Stimulated activated CD4-positive, alpha-beta T cell treated with anti-CD3 and anti-CD28 coated beads, Interleukin-1b, Interleukin-23, amount 100 ng/mL, for 48 hours (primary cell): ENCODE results near the gene SPATC1L.
A peak's percentile ranks its signal among the peaks of the same experiment; 100 is the strongest.

Source experiments
- DNase-seq: peaks from one replicate; pipeline ENCODE4 v3.0.0-alpha.2; 2020

SPATC1L gene

DNA sequence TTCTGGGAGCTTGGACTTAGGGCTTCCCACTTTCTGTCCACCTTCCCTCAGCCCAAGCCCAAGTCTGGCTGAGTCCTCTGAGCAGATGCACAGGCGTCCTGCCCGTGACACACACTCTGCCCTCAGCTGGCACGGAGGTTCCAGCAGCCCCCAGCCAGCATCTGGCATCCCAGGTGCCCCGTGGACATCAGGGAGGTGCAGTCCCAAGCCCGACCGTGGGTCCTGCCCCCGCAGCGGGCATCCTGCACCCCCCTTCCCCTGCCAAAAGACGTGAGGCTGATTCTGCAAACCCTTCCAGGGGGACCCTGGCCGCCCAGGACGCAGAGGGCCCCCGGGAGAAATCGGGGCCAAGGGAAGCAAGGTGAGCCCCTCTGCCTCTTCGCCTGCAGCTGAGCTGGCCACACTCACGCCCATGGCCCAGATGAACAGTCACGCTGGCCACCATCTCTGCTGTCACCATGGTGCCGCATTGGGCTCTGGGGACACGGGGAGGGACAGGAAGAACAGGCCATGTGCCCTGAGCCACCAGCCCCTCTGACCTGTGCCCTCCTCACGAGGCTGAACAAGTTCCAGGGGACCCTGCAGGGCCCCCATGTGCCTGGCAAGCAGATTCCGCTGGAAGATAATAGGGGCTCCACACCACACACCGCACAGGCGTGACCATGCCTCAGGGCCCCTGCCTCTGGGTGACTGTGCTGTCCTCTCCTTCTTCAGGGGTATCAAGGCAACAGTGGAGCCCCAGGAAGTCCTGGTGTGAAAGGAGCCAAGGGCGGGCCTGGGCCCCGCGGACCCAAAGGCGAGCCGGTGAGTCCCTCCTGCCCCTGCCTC is 65.7 kb downstream of the SPATC1L start:
- no peak for DNase-seq

DNA sequence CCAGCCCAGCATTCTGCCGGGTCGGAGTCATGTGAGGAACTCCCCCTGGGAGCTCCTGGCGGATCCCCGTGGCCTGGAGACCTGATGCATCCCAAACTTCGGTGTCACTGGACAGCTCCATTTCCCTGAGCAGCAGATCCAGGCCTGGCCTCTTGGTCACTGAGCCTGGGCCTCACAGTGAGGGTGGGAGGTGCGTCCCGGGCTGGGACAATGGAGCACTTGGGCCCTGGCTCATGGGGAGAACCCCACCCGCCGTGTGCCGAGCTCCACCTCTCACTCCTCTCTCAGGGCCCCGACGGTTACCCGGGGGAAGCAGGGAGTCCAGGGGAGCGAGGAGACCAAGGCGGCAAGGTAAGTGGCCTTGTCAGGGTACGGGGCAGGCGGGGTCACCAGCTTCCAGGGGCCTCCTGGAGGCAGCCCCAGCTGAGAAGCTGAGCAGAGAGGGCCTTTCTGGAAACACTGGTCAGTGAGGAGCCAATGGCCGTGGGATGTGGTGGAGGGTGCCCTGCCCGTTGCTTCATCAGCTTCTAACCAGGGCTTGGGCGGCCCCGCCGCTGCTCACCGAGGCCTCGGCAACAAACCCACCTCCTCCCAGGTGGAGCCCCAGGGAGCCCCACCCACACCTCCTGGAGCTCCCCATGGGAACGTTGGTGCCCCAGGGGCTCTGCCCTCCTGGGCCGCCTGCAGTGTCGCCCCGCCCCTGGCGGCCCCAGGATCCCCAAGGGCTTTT is 66.5 kb downstream of the SPATC1L start:
- DNase-seq, result no peak

DNA sequence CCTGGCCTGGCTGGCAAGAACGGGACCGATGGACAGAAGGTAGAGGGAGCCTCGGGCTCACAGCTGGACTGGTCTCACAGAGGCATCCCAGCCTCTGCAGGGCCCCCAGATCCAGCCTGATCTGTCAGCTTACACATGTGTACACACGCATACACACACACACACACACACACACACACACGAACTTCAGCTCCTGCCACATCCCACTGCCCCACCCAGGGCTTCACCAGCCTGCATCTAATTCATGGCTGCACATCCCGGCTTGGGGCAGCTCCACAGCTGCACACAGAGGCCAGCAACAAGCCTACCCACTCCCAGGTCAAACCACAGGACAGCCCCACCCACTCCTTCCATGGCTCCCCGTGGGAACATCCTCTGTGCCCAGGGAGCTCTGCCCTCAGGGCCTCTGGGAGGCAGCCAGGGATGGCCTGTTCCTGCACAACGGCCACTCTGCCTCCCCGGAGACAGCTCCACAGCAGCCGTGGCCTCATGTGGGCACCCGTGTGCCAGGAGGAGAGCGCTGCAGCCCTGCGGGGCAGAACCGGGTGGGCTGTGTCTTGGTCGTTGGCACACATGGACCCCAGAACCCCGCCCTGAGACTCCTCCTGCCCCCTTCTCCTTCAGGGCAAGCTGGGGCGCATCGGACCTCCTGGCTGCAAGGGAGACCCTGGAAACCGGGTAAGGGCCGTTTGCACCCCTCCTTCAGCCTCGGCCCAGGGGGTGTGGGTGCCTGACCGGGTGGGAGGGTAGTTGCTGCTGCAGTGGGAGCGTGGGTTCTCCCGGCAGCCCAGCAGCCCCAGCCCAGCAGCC is 67.3 kb downstream of the SPATC1L start:
- no peak for DNase-seq

DNA sequence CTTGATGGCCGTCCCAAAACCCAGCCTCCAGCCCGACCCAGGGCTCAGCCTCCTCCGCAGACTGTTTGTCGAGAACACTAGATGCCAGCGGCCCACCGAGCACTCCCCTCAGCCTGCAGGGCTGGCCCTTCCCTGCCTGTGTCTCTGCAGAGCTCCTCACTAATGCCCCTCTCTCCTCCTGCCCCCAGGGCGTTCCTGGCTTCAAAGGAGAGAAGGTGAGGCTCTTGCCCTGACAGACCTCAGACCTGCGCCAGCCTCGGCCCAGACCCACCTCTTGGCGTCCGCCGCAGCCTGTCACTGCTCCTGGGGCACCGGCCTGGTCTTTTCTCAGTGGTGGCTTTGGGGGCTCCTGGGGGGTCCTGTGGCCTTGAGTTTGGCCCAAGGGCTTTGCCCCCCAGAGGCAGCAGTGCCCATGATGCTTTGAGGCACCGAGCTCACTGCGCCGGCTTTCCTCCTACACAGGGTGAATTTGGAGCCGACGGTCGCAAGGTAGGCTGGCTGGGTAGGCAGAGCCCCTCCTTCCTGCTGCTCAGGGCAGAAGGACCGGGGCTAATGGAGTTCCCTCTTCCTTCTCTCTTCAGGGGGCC is 68.0 kb downstream of the SPATC1L start:
- no peak for DNase-seq

DNA sequence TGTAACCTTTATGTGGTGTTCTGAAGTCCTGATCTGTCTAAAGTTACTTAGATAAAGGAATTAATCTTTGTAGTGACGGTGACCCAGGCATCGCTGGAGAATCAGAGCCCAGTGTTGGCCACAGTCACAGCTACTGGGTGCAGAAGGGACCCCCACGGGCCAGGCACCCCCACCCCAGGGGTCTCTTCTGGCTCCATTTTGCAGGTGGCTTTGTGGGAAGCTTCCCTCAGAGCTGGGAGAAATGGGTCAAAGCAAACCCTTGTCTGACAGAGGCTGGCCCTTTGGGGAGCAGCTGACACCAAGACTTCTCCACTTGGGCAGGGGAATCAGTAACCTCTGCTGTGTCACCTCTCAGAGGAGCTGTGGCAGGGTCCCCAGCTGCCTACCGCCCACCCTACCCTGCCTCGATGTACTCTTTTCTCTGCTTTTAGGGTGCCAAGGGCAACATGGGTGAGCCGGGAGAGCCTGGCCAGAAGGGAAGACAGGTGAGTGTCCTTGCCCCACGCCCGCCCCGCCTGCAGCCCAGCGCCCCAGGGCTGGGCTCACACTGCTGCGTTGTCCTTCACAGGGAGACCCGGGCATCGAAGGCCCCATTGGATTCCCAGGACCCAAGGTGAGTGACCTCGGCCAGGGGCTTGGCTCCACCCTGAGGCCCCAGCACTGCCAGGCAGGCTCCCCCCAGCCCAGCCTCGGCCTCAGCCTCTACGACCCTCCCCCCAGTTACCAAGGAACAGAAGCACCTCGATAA is 68.6 kb downstream of the SPATC1L start:
- no peak for DNase-seq

DNA sequence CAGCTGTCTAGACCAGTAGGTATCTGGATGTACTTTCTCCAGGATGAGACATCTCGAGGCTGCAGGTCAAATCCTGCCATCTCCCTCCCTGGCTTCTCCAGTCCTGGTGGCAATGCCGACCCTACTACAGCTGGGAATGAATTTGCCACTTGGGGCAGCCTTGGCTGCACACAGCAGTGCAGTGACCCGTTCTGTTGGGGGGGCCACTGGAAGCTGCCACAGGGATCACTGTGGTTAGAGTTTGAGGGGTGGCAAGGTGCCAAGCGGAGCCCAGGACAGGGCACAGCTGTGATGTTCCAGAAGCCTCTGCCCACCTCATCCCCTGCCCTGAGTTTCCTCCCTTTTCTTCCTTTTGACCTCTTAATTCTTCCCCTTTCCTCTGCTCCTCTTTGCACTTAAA is 69.3 kb downstream of the SPATC1L start:
- DNase-seq, result no peak

DNA sequence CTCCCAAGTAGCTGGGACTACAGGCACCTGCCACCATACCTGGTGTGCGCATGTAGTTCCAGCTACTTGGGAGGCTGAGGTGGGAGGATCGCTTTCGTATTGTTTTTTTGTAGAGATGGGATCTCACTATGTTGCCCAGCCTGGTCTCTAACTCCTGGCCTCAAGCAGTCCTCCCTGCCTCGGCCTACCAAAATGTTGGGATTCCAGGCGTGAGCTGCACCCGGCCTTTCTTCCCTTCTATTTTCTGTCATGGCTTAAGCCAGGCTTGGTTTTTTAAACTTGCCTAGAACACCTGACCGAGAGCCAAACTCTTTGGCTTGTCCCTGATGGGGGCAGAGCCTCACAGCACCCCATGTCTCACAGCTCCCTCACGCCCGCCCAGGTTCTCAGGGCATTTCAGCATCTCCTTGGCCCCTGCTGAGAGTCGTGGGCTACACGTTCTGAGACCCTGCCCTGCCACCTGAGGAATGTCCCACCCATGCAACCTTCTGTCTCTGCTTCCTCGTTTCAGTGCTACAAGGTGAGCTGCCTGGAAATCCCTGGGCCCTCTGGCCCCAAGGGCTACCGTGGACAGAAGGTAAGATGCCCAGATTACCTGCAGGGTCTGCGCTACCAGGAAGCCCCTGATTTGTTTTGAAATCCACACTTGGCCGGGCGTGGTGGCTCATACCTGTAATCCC is 70.6 kb downstream of the SPATC1L start:
- DNase-seq, result no peak

DNA sequence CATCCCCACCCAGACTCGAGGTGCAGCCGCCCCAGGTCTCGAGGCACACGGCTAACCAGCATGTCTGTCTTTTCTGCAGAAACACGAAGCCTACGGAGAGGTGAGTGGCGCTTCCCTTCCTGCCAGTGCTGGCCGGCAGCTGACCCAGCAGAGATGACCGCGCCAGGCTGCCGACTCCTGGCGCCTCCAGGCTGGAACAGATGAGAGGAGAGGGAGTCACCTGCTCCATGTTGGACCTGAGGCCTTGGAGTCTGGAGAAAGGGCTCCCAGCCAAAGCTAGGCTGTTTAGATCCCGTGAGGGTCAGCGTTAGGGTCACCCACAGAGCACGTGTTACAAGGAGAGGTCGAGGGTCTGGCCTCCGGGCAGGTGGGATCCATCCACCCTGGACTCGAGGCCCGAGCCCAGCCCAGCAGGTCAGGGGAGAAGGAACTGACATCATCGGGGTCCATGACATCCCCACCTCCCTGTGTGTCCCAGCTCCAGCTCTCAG is 71.5 kb downstream of the SPATC1L start:
- DNase-seq, result peak; percentile 0

DNA sequence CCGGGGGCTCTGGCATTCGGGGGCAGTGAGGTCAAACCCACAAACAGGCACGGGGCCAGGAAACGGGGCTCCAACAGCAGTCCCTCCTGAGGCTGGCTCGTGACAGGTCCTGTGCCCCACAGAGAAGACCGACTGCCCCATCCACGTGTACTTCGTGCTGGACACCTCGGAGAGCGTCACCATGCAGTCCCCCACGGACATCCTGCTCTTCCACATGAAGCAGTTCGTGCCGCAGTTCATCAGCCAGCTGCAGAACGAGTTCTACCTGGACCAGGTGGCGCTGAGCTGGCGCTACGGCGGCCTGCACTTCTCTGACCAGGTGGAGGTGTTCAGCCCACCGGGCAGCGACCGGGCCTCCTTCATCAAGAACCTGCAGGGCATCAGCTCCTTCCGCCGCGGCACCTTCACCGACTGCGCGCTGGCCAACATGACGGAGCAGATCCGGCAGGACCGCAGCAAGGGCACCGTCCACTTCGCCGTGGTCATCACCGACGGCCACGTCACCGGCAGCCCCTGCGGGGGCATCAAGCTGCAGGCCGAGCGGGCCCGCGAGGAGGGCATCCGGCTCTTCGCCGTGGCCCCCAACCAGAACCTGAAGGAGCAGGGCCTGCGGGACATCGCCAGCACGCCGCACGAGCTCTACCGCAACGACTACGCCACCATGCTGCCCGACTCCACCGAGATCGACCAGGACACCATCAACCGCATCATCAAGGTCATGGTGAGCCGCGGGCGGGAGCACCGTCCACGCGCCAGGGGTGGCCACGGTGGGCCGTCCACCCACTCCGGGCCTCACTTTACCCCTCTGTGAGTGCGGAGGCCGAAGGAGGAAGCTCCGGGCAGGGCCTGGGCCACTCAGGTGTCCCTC is 72.2 kb downstream of the SPATC1L start:
- peak; percentile 0 for DNase-seq

DNA sequence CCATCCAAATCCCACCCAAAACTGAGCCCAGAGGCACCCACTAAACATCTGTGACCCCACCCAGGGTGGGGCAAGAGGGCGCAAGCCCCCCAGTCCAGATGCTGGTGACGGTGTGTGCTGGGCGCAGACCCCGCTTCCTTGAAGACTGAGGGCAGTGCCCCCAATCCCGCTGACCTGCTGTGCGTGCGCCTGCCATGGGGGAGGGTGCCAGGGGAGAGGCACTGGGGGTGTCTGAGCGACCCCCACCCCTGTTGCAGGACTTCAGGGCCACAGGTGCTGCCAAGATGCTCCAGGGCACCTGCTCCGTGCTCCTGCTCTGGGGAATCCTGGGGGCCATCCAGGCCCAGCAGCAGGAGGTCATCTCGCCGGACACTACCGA is 73.1 kb downstream of the SPATC1L start:
- DNase-seq, result peak; percentile 0
